GM12891 (cell line): Measurements from ENCODE around the gene UTY.

Source experiments
- POLR2A ChIP-seq: IDR thresholded peaks from 2 replicates; pipeline ENCODE4 v1.6.1; 2011; ENCODE audit warnings: low read depth, low read length, control low read depth
- POLR2AphosphoS5 ChIP-seq: IDR thresholded peaks from 2 replicates; pipeline ENCODE4 v1.6.1; 2011; ENCODE audit warnings: low read depth, low read length, control low read depth
- POU2F2 ChIP-seq: IDR thresholded peaks from 2 replicates; pipeline ENCODE4 v1.6.1; 2011; ENCODE audit warnings: low read depth, mild to moderate bottlenecking, control low read depth, low read length, moderate library complexity
- SPI1 ChIP-seq: IDR thresholded peaks from 2 replicates; pipeline ENCODE4 v1.6.1; 2011; ENCODE audit warnings: low read depth, low read length, control low read depth
- TAF1 ChIP-seq: IDR thresholded peaks from 2 replicates; pipeline ENCODE4 v1.6.1; 2011; ENCODE audit warnings: low read depth, low read length, control low read depth

- TF ChIP-seq POLR2AphosphoS5 (no peak), SPI1 (no peak), POLR2A (no peak), TAF1 (no peak), POU2F2 (no peak)
Observed at GRCh38 chrY:13233118-13233517, 246.7 kb downstream of the UTY start.
